Measurements from ENCODE around the gene PNPLA5.

The PNPLA5 gene

DNA sequence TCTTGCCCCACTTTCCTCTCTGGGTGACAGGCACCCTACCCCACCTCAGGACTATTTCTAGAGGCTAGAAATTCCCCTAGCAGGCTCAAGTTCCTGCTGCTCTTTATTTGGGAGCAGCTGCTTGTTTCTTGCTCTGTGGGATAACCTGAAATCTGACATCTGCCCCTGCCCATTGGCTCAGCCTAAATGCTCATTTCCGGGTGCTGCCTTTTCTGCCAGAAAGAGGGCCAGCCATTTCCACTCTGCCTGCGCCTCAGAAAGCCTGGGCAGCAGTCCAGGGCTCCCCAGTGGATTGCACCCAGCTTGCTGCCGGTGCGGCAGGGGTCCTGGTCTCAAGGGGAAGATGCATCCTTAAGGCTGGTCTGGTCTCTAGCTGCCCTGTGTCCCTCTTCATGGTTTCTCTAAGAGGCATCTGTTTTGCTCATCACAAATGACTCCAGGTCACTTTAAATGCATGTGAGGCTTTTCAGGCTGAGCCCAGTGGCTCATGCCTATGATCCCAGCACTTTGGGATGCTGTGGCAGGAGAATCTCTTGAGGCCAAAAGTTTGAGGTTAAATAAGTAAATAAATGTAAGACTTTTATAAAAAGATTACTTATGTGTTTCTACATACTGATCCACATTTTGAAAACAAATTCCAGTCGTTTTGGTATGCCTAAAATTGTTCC lies 10.3 kb upstream of the PNPLA5 start:
- Histone ChIP-seq H3K27me3 (ENCODE audit: control insufficient read depth in 3 of 3, insufficient read depth in 3 of 3, low read depth in 1 of 3, low read length in 3 of 3) (peaks cover 0 to 23% (median 0%) of the 10 kb centered on the region in 3 experiments), H3K4me1 (ENCODE audit: control insufficient read depth in 2 of 2, insufficient read depth in 1 of 2, low read depth in 1 of 2, low read length in 2 of 2) (no peaks in the 10 kb centered on the region), H4K91ac (ENCODE audit: low read depth, low read length, poor library complexity) (no peak overlapping the region), H2BK15ac (ENCODE audit: low read length) (no peak overlapping the region), H2BK120ac (ENCODE audit: low read depth, low read length) (no peak overlapping the region), H2BK5ac (ENCODE audit: low read length) (no peak overlapping the region), H3K4me2 (ENCODE audit: insufficient read depth, low read length, poor library complexity, severe bottlenecking) (no peak overlapping the region), H3K79me1 (ENCODE audit: low read depth, low read length) (no peaks in the 10 kb centered on the region), H2BK12ac (ENCODE audit: low read length) (no peak overlapping the region), H3K4me3 (ENCODE audit: low read length in 2 of 2) (no peak overlapping the region), H3K4ac (ENCODE audit: low read length) (no peak overlapping the region), H3K18ac (ENCODE audit: low read length) (no peak overlapping the region), H2AK5ac (ENCODE audit: low read depth, low read length) (no peak overlapping the region), H4K8ac (ENCODE audit: low read depth, low read length) (no peak overlapping the region), H3K23ac (ENCODE audit: low read depth, low read length, poor library complexity) (no peak overlapping the region), H3K9ac (ENCODE audit: low read depth, low read length, poor library complexity) (no peak overlapping the region), H3K27ac (replicated peaks; ENCODE audit: low read length) (no peak overlapping the region), H3K14ac (ENCODE audit: low read length) (no peak overlapping the region), H3K9me3 (replicated peaks in 1 of 2; ENCODE audit: control insufficient read depth in 2 of 2, insufficient read depth in 1 of 2, low read depth in 1 of 2, low read length in 2 of 2) (no peaks in the 10 kb centered on the region), H3K36me3 (replicated peaks in 1 of 2; ENCODE audit: control insufficient read depth in 2 of 2, insufficient read depth in 2 of 2, low read length in 2 of 2) (no peaks in the 10 kb centered on the region), H2AFZ (ENCODE audit: low read length) (no peak overlapping the region)
- no CpG with 5 or more reads among the region's 5 CpGs for WGBS, 2 donors (ENCODE audit: extremely low coverage in 2 of 2, insufficient read length in 2 of 2, insufficient replicate concordance in 1 of 2)
- no peak for DNase-seq (ENCODE audit: low spot score)

DNA sequence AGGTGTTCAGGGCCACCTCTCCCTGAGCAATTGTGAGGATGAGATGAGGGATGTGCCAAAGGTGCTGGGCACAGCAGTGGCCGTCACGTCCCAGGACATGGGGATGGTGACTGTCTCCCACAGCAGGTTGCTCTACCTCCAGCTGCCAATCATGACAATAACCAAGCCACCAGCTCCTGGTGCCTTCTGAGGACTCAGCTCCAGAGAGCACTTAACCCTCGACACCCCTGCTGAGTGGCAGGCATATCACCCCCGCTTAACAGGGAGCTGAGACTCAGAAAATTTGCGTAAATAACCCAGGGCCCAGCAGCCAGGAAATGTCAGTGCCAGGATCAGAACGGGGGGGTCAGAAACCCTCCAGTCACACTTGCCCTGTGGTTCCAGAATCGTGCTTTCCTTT lies 8.4 kb upstream of the PNPLA5 start:
- H2AFZ ChIP-seq (ENCODE audit: low read length): no peak overlapping the region
- H3K4me2 ChIP-seq (ENCODE audit: insufficient read depth, low read length, poor library complexity, severe bottlenecking): no peak overlapping the region
- no peak overlapping the region for H3K9ac ChIP-seq (ENCODE audit: low read depth, low read length, poor library complexity)
- peaks cover 0 to 33% (median 0%) of the 10 kb centered on the region in 3 experiments for H3K27me3 ChIP-seq (ENCODE audit: control insufficient read depth in 3 of 3, insufficient read depth in 3 of 3, low read depth in 1 of 3, low read length in 3 of 3)
- no peak overlapping the region for H3K4me3 ChIP-seq (ENCODE audit: low read length in 2 of 2)
- peak overlapping the region; percentile 54 for H3K18ac ChIP-seq (ENCODE audit: low read length)
- no peak overlapping the region for H4K91ac ChIP-seq (ENCODE audit: low read depth, low read length, poor library complexity)
- no peak overlapping the region for H4K8ac ChIP-seq (ENCODE audit: low read depth, low read length)
- H2BK12ac ChIP-seq (ENCODE audit: low read length): no peak overlapping the region
- no peak overlapping the region for H2BK5ac ChIP-seq (ENCODE audit: low read length)
- H2AK5ac ChIP-seq (ENCODE audit: low read depth, low read length): no peak overlapping the region
- H3K36me3 ChIP-seq (replicated peaks in 1 of 2; ENCODE audit: control insufficient read depth in 2 of 2, insufficient read depth in 2 of 2, low read length in 2 of 2): no peaks in the 10 kb centered on the region
- no peaks in the 10 kb centered on the region for H3K79me1 ChIP-seq (ENCODE audit: low read depth, low read length)
- no peak overlapping the region for H3K4ac ChIP-seq (ENCODE audit: low read length)
- no peak overlapping the region for H3K14ac ChIP-seq (ENCODE audit: low read length)
- no peak overlapping the region for H2BK120ac ChIP-seq (ENCODE audit: low read depth, low read length)
- WGBS, 2 donors (ENCODE audit: extremely low coverage in 2 of 2, insufficient read length in 2 of 2, insufficient replicate concordance in 1 of 2): no CpG with 5 or more reads among the region's 7 CpGs
- DNase-seq (ENCODE audit: low spot score): no peak
- H3K9me3 ChIP-seq (replicated peaks in 1 of 2; ENCODE audit: control insufficient read depth in 2 of 2, insufficient read depth in 1 of 2, low read depth in 1 of 2, low read length in 2 of 2): no peaks in the 10 kb centered on the region
- H3K4me1 ChIP-seq (ENCODE audit: control insufficient read depth in 2 of 2, insufficient read depth in 1 of 2, low read depth in 1 of 2, low read length in 2 of 2): no peaks in the 10 kb centered on the region
- no peak overlapping the region for H2BK15ac ChIP-seq (ENCODE audit: low read length)
- no peak overlapping the region for H3K27ac ChIP-seq (replicated peaks; ENCODE audit: low read length)
- no peak overlapping the region for H3K23ac ChIP-seq (ENCODE audit: low read depth, low read length, poor library complexity)

DNA sequence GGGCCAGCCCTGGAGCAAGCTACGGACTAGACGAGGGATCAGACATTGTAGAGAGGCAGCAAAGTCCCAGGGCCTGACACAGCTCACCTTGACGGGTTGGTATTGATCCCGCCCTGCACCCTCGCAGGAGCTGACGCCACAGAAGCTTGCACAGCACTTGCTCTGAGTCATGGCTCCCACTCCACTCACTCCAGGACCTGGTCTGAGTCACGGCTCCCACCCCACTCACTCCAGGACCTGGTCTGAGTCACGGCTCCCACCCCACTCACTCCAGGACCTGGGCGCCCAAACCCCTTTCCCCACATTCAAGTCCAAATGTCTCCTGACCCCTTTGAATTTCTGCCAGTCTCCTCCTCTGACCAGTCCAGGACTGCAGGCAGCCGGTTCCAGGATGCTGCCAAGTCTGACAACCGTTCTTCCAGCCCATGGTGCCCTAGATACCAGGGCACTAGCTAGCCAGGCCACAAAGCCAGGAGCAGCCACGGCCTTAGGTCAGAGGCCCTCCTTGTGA lies 6.0 kb upstream of the PNPLA5 start:
- Histone ChIP-seq H3K4me3 (ENCODE audit: low read length in 2 of 2) (no peak overlapping the region), H4K91ac (ENCODE audit: low read depth, low read length, poor library complexity) (no peak overlapping the region), H2BK5ac (ENCODE audit: low read length) (no peak overlapping the region), H3K9ac (ENCODE audit: low read depth, low read length, poor library complexity) (no peak overlapping the region), H4K8ac (ENCODE audit: low read depth, low read length) (no peak overlapping the region), H3K14ac (ENCODE audit: low read length) (no peak overlapping the region), H3K79me1 (ENCODE audit: low read depth, low read length) (no peaks in the 10 kb centered on the region), H3K36me3 (replicated peaks in 1 of 2; ENCODE audit: control insufficient read depth in 2 of 2, insufficient read depth in 2 of 2, low read length in 2 of 2) (no peaks in the 10 kb centered on the region), H3K9me3 (replicated peaks in 1 of 2; ENCODE audit: control insufficient read depth in 2 of 2, insufficient read depth in 1 of 2, low read depth in 1 of 2, low read length in 2 of 2) (no peaks in the 10 kb centered on the region), H2AFZ (ENCODE audit: low read length) (no peak overlapping the region), H3K23ac (ENCODE audit: low read depth, low read length, poor library complexity) (no peak overlapping the region), H2BK15ac (ENCODE audit: low read length) (no peak overlapping the region), H2AK5ac (ENCODE audit: low read depth, low read length) (no peak overlapping the region), H3K18ac (ENCODE audit: low read length) (peak overlapping the region; percentile 5), H3K27ac (replicated peaks; ENCODE audit: low read length) (no peak overlapping the region), H3K4me1 (ENCODE audit: control insufficient read depth in 2 of 2, insufficient read depth in 1 of 2, low read depth in 1 of 2, low read length in 2 of 2) (no peaks in the 10 kb centered on the region), H3K27me3 (ENCODE audit: control insufficient read depth in 3 of 3, insufficient read depth in 3 of 3, low read depth in 1 of 3, low read length in 3 of 3) (peaks cover 0 to 55% (median 6%) of the 10 kb centered on the region in 3 experiments), H2BK12ac (ENCODE audit: low read length) (no peak overlapping the region), H2BK120ac (ENCODE audit: low read depth, low read length) (no peak overlapping the region), H3K4me2 (ENCODE audit: insufficient read depth, low read length, poor library complexity, severe bottlenecking) (no peak overlapping the region), H3K4ac (ENCODE audit: low read length) (no peak overlapping the region)
- no CpG with 5 or more reads among the region's 12 CpGs for WGBS, 2 donors (ENCODE audit: extremely low coverage in 2 of 2, insufficient read length in 2 of 2, insufficient replicate concordance in 1 of 2)
- no peak for DNase-seq (ENCODE audit: low spot score)

DNA sequence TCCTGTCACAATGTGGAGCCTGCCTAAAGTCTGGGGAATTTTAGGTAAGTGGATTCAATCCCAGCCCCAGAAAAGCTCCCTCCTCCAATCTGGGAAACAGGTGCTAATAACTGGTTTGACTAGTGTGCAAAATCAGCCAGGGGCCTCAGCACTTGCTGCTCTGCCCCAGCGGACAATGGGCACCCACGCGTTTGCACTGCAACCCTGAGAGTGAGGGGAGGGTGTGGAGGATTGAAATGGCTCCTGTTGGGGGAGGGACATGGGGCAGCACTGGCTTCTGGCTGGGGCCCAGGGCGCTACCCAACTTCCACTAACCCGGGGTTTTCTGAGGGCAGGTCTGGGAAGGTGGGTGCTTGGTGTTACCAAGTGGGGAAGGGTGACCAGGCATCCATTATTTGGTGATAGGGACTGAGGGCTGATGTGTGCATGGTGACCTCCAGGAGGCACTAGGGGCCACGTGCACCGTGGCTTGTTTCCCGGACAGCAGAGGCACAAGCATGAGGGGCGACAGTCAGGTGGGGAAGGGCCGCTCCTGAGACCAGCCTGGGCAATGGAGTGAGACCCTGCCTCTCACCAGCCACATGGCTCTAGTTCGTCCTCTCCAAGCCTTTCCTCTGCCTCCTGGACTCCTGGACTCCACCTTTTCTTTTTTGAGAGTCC lies 4.3 kb upstream of the PNPLA5 start:
- H3K4me3 ChIP-seq (ENCODE audit: low read length in 2 of 2): no peak overlapping the region
- no peak overlapping the region for H2BK120ac ChIP-seq (ENCODE audit: low read depth, low read length)
- H2BK12ac ChIP-seq (ENCODE audit: low read length): no peak overlapping the region
- H3K4me1 ChIP-seq (ENCODE audit: control insufficient read depth in 2 of 2, insufficient read depth in 1 of 2, low read depth in 1 of 2, low read length in 2 of 2): peaks cover 0 to 6% of the 10 kb centered on the region in 2 donors
- H3K9ac ChIP-seq (ENCODE audit: low read depth, low read length, poor library complexity): no peak overlapping the region
- H3K36me3 ChIP-seq (replicated peaks in 1 of 2; ENCODE audit: control insufficient read depth in 2 of 2, insufficient read depth in 2 of 2, low read length in 2 of 2): no peaks in the 10 kb centered on the region
- H4K91ac ChIP-seq (ENCODE audit: low read depth, low read length, poor library complexity): no peak overlapping the region
- H3K4me2 ChIP-seq (ENCODE audit: insufficient read depth, low read length, poor library complexity, severe bottlenecking): no peak overlapping the region
- H3K23ac ChIP-seq (ENCODE audit: low read depth, low read length, poor library complexity): peak overlapping the region; percentile 39
- no peaks in the 10 kb centered on the region for H3K9me3 ChIP-seq (replicated peaks in 1 of 2; ENCODE audit: control insufficient read depth in 2 of 2, insufficient read depth in 1 of 2, low read depth in 1 of 2, low read length in 2 of 2)
- H2BK15ac ChIP-seq (ENCODE audit: low read length): peak overlapping the region; percentile 68
- peak overlapping the region; percentile 86 for H3K18ac ChIP-seq (ENCODE audit: low read length)
- H3K79me1 ChIP-seq (ENCODE audit: low read depth, low read length): no peaks in the 10 kb centered on the region
- no peak overlapping the region for H3K14ac ChIP-seq (ENCODE audit: low read length)
- peaks cover 11 to 72% (median 21%) of the 10 kb centered on the region in 3 experiments for H3K27me3 ChIP-seq (ENCODE audit: control insufficient read depth in 3 of 3, insufficient read depth in 3 of 3, low read depth in 1 of 3, low read length in 3 of 3)
- no peak for DNase-seq (ENCODE audit: low spot score)
- H2AFZ ChIP-seq (ENCODE audit: low read length): no peak overlapping the region
- WGBS, 2 donors (ENCODE audit: extremely low coverage in 2 of 2, insufficient read length in 2 of 2, insufficient replicate concordance in 1 of 2): no CpG with 5 or more reads among the region's 11 CpGs
- no peak overlapping the region for H2AK5ac ChIP-seq (ENCODE audit: low read depth, low read length)
- H3K4ac ChIP-seq (ENCODE audit: low read length): no peak overlapping the region
- no peak overlapping the region for H4K8ac ChIP-seq (ENCODE audit: low read depth, low read length)
- no peak overlapping the region for H3K27ac ChIP-seq (replicated peaks; ENCODE audit: low read length)
- no peak overlapping the region for H2BK5ac ChIP-seq (ENCODE audit: low read length)

Measured in neuronal stem cell (in vitro differentiated cells).